Measurements from ENCODE around the gene RARRES1.
A peak's percentile ranks its signal among the peaks of the same experiment; 100 is the strongest.

RARRES1 gene

DNA sequence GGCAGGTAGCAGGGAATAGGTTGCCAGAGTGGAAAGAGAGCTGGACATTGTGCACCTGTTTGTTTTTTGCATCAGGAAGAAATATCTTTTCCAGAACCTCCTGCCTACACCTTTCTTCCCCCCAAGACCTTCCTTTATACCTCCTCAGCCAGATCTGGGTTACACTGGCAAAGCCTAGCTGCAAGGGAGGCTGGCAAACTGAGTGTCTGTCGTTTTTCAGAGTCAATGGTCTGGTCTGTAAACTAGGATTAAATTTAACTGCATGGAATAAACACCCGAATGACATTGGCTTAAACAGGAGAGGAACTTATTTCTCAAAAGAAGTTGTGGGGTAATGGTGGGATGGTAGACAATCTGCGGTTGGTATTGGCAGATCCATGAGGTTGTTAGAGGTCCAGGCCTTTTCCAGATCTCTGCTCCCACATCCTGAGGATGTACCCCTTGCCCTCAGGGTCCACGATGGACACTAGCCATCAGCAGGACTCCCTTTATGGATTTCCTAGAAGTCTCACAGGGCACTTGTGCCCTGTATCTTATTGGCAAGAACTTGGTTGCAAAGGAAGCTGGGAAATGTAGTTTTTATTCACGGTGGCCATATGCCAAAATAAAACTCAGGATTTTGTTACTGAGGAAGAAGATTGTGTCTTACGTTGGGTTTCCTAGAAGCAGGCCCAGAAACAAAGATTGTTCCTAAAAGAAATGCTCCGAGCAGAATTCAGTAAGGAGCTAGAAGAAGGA lies 3.2 kb upstream of the RARRES1 start:
- no peak for DNase-seq (ENCODE audit: low read depth, low spot score)

DNA sequence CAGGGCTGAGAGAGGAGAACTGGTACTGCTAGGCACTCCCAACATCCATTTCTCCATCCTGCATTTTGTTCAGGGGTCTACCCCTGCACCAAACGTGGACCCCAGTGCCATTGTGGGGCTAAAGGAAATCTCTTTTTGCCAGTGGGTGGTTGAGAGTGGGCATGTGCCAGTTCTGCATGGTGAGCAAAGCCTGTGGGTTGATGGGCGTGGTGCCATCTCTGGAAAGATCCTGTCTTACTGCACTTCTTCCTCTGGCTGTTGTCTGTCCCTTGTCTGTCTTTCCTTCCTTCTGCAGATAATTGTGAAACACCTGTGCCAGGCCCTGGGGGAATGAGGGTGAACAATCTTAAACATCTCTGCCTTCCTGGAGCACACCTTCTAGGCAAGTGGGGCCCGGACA lies 1.4 kb upstream of the RARRES1 start:
- DNase-seq (ENCODE audit: low read depth, low spot score): no peak

DNA sequence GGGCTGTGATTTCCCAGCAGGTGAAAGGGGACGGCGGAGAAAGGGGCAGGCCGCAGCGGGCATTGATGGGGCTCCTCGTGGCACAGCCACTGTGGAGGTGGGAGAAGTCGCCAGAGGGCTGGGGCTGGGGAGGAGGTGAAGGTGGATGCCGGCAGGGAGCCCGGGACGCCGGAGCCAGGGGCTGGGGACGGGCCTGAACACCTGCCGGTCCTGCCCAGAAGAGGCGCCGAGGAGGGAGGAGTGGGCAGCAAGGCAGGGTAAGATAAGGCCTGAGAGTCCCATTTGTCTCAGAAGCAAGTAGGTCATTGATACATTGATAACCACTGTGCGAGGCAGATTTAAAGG lies 571 bp upstream of the RARRES1 start:
- DNase-seq (ENCODE audit: low read depth, low spot score): peak; percentile 12

DNA sequence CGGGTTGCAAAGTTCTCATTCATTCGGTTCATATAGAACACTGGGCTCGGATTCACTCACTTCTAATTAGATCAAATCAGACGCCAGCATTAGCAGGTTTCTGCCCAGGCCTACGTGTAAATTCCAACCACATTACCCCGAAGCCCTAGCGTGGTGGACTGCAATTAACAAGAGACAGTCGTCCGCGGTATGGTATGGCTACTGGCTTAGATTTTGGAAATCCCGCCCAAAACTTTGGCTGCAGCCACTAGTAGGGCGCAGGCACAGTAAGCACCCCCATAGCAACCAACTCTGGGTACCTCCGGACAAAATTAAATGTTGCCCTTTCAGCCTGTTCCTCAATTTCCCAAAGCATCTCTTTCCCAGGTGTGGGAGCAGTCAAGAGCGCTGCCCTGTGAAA lies 771 bp downstream of the RARRES1 start:
- DNase-seq (ENCODE audit: low read depth, low spot score): no peak

DNA sequence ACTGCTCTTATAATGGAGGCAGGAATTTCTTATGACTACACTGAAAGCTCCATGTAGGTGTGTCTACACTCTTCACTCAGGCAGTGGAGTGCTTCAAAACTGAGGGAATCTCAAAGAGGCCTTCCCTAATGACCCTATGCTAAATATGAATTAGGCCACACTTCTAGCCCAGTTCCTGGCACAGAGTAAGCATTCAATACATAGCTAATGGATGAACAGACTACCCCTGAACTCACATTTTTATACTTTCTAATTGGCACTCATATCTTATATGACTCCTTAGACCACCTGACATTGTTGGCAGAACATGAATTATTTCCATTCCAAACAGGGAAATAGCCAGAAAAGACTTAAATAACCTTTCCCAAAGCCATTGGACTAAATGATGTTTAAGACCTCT lies 3.4 kb downstream of the RARRES1 start:
- DNase-seq (ENCODE audit: low read depth, low spot score): no peak

DNA sequence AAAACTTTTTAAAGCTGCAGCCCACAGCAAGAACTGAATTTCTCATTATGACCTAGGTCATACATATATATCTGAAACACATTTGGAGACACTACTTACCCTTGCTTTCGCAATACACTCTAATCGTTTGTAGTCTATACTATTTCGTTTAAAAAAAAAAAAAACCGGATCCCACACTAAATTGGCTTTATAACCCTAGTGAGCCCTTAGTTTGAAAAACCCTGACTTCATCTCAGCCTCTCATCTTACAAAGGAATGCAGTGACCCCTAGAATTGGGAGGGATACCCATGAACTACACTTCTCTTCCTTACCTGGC lies 4.2 kb downstream of the RARRES1 start:
- no peak for DNase-seq (ENCODE audit: low read depth, low spot score)

DNA sequence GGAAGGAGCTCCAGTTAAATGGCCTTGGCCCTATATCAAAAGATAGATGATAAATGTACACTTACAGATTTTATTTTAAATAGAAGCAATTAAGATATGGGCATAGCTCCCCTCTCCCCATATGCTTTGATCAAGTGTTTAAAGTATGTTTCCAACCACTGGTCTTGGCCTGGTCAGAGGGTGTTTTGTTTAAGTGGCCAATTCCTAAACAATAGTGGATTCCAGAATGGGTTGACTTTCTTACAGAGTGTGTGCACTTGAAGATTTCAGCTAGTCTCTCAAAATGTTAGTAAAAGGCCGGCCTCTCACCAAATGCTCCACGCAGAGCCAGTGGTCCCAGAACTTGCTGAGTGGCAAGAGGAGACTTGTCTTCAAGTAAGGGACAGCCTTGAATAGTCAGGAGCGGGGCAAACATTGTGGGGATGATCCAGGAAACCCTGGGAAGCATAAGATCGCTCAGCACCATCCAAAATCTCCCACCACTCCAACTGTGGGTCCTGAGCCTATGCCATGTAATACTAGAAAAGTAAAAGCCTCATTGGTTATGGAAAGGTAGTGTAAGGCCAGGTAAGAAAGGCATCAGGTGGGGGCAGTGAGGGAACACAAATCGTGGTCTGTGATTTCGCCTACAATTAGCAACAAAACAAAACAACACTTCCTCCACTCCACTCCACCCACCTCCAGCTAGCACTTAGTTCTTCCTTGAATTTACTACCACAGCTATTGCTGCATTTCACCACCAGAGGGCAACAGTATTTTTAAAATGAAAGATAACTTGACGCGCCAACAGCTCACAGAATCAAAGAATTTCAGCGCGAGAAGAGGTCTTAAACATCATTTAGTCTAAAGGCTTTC lies 4.8 kb downstream of the RARRES1 start:
- DNase-seq (ENCODE audit: low read depth, low spot score): peak; percentile 37

DNA sequence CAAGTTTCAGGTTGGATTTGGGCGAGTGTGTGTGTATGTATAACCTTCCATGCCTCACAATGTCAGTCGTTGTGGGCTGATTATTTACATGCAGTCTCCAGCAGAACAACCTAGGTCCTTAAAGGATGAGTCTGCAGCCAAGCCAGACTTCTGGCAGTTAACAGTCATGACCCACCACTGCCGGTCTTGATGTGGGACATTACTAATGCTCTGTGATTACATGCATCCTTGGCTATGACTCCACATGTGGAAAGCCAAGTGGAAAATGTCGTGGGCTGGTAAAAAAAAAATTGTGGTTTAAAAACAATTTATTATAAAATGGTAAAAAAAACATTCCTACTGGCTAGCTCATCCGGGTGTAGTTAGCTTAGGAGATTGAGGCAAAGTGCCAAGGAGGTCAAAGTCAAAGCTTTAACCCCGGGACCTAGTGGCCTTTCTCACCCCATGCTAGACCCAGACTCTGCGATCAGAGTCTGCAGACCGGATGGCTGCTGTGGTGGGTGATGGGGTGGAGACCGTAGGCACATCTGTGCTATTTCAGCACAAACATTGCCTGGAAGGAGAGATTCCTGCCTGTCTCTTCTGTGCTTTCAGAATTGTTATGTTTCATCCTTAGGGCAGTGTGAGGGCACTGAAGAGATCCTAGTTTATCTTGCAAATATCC lies 6.8 kb downstream of the RARRES1 start:
- DNase-seq (ENCODE audit: low read depth, low spot score): no peak

DNA sequence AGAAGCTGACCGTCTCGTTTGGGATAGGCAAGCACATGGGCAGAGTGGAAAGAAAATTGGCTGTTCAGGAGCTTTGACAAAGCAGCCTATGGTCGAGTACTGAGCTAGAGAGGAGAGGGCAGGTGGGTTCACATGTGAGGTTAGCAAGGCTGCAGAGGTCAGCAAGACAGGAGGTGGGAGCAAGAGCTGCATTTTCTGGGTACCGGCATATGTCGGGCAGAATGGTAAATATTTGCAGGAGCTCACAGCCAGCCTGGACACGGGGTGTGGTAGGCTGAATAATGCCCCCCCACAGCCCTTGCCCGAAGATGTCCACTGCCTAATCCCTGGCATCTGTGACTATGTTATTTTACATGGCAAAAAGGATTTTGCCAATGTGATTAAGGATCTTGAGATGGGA lies 8.3 kb downstream of the RARRES1 start:
- no peak for DNase-seq (ENCODE audit: low read depth, low spot score)

DNA sequence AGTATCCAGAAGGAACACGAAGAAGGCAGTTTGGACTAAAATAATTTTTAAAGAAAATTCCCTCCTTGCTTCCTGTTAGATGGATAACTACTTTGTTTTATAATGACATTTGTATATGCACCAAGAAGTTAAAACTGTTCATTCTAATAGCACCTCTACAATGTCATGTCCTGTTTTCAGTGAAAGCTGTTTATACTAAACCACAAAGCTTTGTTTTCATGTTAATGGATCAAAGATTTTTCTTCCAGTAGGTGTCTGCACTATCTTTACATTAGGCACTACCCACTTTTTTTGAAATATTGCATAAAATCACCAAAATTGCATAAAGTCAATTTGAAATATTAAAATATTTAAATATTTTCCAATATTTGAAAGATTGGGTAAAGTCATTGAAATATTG lies 10.1 kb downstream of the RARRES1 start:
- DNase-seq (ENCODE audit: low read depth, low spot score): no peak

DNA sequence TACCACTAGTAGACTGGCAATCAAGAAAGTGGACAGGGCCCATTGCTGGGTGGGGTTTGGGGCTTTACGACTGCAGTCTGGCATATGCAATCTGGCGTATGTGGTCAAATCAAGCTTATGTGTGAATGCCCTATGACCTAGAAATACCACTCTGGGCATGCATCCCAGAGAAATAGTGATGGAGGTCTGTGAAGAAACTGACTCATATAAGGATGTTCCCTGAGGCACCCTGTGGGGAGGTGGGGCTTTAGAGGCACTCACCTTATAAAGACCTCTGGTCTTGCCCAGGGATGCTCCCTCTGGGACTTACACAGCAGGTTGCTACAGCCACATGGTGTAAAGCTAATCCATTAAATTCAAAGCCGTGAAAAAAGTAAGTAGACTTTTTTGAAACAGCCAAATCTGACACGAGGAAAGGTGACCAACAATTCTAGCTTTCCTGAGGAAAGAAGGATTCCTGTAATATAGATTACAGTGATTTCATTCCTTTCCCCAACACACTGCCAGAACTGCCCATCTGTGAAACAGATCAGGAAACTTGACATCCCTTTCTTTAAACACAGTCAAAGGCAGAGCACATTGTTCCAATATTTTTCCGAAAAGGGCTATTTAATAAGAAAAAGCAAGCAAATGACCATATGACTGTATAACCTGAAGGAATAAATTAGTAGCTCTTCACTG lies 13.6 kb downstream of the RARRES1 start:
- DNase-seq (ENCODE audit: low read depth, low spot score): no peak

DNA sequence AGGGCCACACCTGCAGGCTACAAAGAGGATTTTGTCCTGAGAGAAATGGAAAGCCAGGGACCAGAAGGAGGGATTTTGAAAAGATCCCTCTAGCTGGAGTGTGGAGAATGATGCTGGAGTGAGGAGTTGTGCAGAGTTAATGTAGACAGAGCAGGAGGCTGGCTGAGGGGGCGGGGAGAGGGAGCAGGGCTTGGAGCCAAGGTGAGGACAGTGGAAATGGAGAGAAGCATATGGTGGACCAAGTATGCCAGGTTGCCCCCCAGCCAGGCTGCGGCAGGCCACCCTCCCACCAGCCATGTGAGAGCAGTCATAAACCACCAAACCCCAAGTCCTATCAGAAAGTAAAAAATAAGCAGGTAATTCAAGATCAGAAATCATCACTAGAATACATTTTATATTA lies 14.7 kb downstream of the RARRES1 start:
- DNase-seq (ENCODE audit: low read depth, low spot score): no peak

DNA sequence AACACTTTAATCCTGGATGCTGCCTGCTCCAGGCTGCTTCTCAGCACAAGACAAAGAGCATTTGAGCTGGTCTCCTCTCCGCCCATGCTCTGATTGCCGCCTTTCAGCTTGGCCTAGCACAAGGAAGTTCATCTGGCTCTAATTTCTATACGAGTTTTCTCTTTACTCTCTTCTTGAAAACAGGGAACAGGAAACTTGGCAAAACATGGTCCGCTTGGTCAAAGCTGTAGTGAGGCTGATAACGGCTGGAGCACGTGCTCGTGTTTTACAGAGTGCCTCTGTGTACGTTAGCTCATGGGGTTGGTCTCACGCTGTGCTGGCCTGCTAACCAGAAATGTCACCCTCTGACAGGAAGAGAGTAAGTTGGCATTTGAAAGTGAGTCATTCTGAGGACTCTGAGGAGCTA lies 19.2 kb downstream of the RARRES1 start:
- peak; percentile 24 for DNase-seq (ENCODE audit: low read depth, low spot score)

DNA sequence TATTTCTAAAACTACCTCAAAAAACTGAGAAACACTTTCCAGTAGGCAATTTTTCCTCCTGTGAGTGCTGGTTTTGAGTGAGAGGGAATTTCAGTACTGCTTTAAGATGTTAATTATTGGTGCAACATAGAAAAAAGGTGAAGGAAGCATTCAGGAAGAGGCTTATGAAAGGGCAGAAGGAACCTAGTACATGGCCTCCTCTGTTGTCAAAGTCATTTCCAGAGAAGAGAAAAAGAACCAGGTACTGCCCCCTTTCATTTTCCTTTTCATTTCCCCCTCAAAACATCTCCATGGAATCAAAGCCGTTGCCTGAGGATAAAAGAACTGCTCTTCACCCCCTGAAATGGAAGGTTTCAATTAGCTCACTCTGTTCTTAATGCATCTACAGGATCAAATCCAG lies 19.8 kb downstream of the RARRES1 start:
- no peak for DNase-seq (ENCODE audit: low read depth, low spot score)

DNA sequence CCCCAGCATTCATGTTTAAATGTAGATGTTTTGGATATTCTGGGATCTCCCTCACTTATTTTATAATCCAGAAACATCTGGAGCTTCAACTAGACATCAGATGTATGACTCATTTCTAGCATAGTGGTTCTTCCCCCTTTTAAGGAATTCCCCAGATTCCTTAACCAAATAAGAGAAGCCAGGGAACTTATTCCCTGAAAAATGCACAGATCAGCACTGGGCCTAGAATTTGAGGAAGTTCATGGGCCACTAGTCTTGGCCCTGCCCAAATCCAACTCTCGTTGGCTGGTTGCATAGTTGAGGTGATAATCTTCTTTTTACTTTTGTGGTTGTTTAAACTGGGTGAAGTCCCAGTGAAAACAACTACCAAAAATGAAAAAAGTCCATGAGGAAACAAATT lies 20.4 kb downstream of the RARRES1 start:
- DNase-seq (ENCODE audit: low read depth, low spot score): no peak

DNA sequence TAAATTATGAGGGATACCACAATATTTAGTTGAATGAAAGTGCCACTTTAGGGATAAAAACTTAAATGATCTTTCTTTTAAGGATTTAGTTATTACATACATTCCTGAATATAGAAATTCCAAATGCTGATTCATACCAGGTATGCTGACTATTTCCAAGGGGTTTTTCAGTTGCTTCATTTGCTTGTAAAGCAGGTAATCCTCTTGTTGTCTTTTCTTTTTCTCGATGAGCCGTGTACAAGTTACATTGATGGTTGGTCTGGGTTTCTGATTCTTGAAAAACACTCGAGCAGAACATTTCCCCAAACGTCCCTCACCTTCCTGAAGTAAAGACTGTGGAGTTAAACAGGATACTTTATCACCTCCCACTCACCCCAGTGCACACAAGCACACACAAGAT lies 21.7 kb downstream of the RARRES1 start:
- no peak for DNase-seq (ENCODE audit: low read depth, low spot score)

DNA sequence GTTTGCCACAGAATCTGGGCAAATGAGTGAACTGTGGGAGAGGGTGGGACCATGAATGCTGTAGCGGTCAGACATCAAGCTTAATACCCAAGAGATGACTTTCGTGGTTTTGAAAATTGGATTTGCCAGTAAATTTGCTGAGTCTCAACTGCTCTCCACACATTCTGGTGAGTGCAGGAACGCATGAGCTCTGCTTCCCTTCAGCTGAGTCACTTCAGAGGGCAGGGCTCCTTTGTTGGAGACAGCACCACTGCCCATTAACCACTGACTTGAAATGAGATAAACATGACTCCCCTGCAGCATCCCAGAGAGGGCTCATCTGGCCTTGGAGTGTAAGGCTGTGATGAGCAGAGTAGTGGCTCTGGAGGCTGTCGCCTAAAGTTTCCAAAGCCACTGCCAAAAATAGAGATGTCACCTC lies 22.6 kb downstream of the RARRES1 start:
- DNase-seq (ENCODE audit: low read depth, low spot score): peak; percentile 14

DNA sequence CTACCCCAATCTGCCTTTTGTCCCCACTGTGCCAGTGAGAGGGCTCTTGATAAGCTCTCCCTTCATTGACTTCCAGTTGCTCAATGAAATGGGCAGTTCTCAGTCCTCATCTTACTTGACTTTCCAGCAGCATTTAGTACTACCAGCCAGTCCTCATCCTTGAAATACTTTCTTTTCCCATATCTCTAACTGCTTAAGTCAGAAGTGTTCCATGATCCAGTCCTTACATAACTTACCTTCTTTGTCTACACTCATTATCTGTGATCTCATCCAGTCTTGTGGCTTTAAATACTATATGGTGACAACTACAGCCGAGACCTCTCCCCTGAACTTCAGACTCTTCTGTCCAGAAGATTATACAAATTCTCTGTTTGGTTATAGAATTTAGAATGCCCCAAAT lies 28.7 kb downstream of the RARRES1 start:
- no peak for DNase-seq (ENCODE audit: low read depth, low spot score)

DNA sequence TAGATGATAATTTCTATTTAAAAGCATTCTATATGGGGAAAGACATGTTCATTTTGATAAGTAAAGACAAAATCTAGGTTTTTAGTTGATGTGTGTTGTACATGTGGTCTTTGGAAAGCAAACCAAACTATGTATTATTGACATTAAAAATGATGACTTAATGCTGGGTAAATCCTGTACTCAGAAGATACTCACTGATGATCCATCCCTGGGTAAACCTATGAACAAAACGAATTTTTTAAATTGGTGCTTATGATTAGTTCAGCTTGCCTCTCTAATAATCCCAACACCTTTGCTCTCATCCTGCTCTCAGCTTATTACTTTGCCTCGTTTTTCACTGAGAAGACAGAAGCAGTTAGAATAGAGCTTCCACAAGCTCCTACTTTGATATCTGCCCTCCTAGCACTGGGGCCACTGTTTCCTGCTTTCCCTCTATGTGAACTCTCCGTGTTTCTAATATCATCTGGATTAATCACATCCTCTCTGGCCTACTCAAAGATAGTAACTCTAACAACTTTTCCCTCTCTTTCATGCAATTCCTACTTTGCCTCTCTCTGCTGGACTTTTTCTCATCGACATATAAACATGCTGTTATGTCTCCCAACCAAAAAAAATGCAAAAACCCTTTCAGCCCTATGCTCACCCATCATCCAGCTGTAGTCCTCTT lies 29.3 kb downstream of the RARRES1 start:
- no peak for DNase-seq (ENCODE audit: low read depth, low spot score)

DNA sequence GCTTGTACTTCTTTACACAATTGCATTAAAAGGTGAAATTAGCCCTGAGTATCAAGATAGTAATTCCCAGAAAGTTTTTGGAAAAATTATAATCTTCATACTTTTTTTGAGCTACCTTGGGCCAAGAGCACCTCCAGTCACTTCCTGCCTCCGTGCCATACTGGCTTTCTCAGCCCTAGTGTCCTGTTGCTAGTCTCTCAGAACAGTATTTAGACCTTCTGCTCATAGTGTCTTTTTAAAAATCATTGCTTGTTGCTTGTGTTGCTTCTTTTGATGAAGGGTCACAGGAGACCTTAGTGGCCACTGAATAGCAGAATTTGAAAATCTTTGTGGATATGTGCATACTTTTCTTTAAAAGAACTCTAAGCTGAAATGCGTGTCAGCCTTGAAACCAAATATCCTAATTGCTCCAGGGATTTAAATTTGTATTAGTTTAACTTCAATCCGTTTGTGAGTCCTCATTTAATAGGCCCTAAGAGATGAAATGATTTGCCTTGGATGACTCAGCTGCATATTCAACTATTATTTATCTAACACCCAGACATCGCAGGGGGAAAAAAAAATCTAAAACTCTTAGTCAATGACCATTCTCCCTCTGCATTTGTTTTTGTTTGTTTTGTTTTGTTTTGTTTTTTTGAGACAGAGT lies 30.7 kb downstream of the RARRES1 start:
- DNase-seq (ENCODE audit: low read depth, low spot score): no peak

DNA sequence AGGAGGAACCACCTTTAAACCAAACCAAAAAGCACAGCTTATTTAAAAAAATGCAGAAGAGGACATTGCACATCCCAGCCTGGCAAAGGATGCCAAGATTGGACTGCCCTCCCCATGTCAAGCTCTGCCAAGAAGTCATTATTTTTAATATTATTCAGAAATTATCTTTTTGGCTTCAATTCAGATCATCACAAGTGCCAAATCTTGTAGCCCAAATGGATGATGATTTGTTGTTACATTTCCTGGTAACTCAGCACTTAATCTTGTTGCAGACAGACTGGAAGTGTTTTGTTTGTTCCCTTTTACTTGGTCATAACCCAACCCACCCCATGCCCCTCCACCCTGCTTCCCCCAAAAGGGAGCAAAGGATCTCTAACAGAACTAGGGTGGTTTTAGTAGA lies 31.7 kb downstream of the RARRES1 start:
- DNase-seq (ENCODE audit: low read depth, low spot score): no peak
